Left colon (tissue), 2 donors: ENCODE data around the gene ABCB8. TPM values are rescaled to one million over a fixed set of nuclear protein-coding genes. Genes with fewer than 3 reads are reported as not detected.
"Not testable (repeated sequence)": the region's sequence is repeated elsewhere in the genome, so short reads cannot be mapped to it uniquely, and the experiment has no call there.

ENCODE experiments used
- ATAC-seq: fragments of 200-7000 bp; cut with Tn5 transposase; one replicate; pipeline ENCODE4 v1.9.1; 2020; ENCODE audit warnings: mild to moderate bottlenecking, moderate library complexity
- DNase-seq, 2 donors: peaks; one replicate each; pipeline ENCODE4 v3.0.0-alpha.2; 2020
- intact Hi-C, 2 donors: fragments of 100-400 bp; cut with DNase I in 1 of 2; cut with micrococcal nuclease in 1 of 2; formaldehyde crosslinking; loops; one replicate each; pipeline versions ENCODE4 v1.11.2 to v1.14.0; 2022; cut with DNase I, micrococcal nuclease
- total RNA-seq, 2 donors: library from RNA; stranded (reverse); fragmentation: NEBNext Ultra II Directional; extraction: Animal tissue kit (Norgen Biotek cat#: 25700); gene quantifications; one replicate each; pipeline ENCODE4 v1.2.1, GENCODE V29; 2021
- donor health status: DM: no; HTN: no; CAD: no.
- donor health status: DM: yes; HTN: yes; CAD: no.

Gene ABCB8
- total RNA-seq, 2 donors from 2014 or later: 25.3 to 40.0 TPM

- intact Hi-C loops: no loop called here
- DNase-seq (no peak), ATAC-seq (peak; percentile 12)
Measured at GRCh38 chr7:151010307-151011096, 17.7 kb upstream of the ABCB8 start.

GRCh38 chr7:151011097-151011409 is 17.2 kb upstream of the ABCB8 start:
- DNase-seq (no peak), ATAC-seq (no peak)
- intact Hi-C loops: no loop called here

GRCh38 chr7:151011616-151012015 is 16.6 kb upstream of the ABCB8 start:
- intact Hi-C loops, ATAC-seq, DNase-seq: not testable (repeated sequence)

GRCh38 chr7:151012031-151012692 is 16.1 kb upstream of the ABCB8 start:
- DNase-seq (peak; percentile 46 to 74), ATAC-seq (peak; percentile 87)
- intact Hi-C loops: no loop called here

GRCh38 chr7:151012911-151013347 is 15.3 kb upstream of the ABCB8 start:
- intact Hi-C loops: no loop called here
- ATAC-seq (no peak), DNase-seq (no peak)

- intact Hi-C loops: no loop called here
- ATAC-seq (no peak), DNase-seq (no peak)
Measured at GRCh38 chr7:151013356-151013732, 14.9 kb upstream of the ABCB8 start.

- intact Hi-C loops: no loop called here
- ATAC-seq (peak; percentile 5), DNase-seq (peak; percentile 70 to 82)
Measured at GRCh38 chr7:151013733-151014497, 14.3 kb upstream of the ABCB8 start.

GRCh38 chr7:151014950-151015349 is 13.3 kb upstream of the ABCB8 start:
- intact Hi-C loops: no loop called here
- DNase-seq (no peak), ATAC-seq (no peak)

- DNase-seq: no peak
- intact Hi-C loops: no loop called here
- no peak for ATAC-seq
Measured at GRCh38 chr7:151015967-151016366, 12.3 kb upstream of the ABCB8 start.

GRCh38 chr7:151016505-151016904 is 11.7 kb upstream of the ABCB8 start:
- ATAC-seq: no peak
- intact Hi-C loops: no loop called here
- no peak for DNase-seq

- intact Hi-C loops: no loop called here
- DNase-seq: no peak
- no peak for ATAC-seq
Measured at GRCh38 chr7:151016942-151017341, 11.3 kb upstream of the ABCB8 start.

- DNase-seq (no peak), ATAC-seq (no peak)
- intact Hi-C loops: no loop called here
Measured at GRCh38 chr7:151017370-151017952, 10.8 kb upstream of the ABCB8 start.

GRCh38 chr7:151017953-151018420 is 10.3 kb upstream of the ABCB8 start:
- peak in 1 of 2 donors; percentile 83 for DNase-seq
- ATAC-seq: peak; percentile 66

GRCh38 chr7:151018421-151019129 is 9.7 kb upstream of the ABCB8 start:
- intact Hi-C loops: no loop called here
- ATAC-seq (peak; percentile 19), DNase-seq (no peak)

More at GRCh38 chr7:151017953-151018420, 10.3 kb upstream of the ABCB8 start:
- intact Hi-C loops: no loop called here

- DNase-seq: no peak
- peak; percentile 2 for ATAC-seq
- intact Hi-C loops: no loop called here
Measured at GRCh38 chr7:151019130-151019447, 9.2 kb upstream of the ABCB8 start.

GRCh38 chr7:151020231-151020630 is 8.0 kb upstream of the ABCB8 start:
- intact Hi-C loops: no loop called here
- ATAC-seq (no peak), DNase-seq (no peak)

- intact Hi-C loops: no loop called here
- no peak for DNase-seq
- no peak for ATAC-seq
Measured at GRCh38 chr7:151023232-151023631, 5.0 kb upstream of the ABCB8 start.

- intact Hi-C loops: no loop called here
- ATAC-seq (no peak), DNase-seq (no peak)
Measured at GRCh38 chr7:151024435-151025056, 3.7 kb upstream of the ABCB8 start, which contains the start of gene ATG9B. ATG9B (minus strand) TSS chr7:151024494; CDS start chr7:151024423, 71 bp downstream.
